Activated CD4-positive, alpha-beta memory T cell treated with anti-CD3 and anti-CD28 coated beads for 36 hours (primary cell): ENCODE measurements around the gene SURF2. TPM values are rescaled to one million over a fixed set of nuclear protein-coding genes. Genes with fewer than 3 reads are reported as not detected.
"Not testable (repeated sequence)": the region's sequence is repeated elsewhere in the genome, so short reads cannot be mapped to it uniquely, and the experiment has no call there.

Source experiments
- CTCF ChIA-PET: fragments of 350-600 bp; sonication (Branson Sonifier 250); formaldehyde crosslinking; loops from one replicate; lab custom pipeline; 2021; ENCODE audit warnings: antibody characterized with exemption, inconsistent platforms; lab: Charles Lee
- POLR2A ChIA-PET: fragments of 350-600 bp; sonication (Branson Sonifier 250); formaldehyde crosslinking; loops from one replicate; lab custom pipeline; 2021; ENCODE audit warnings: antibody characterized with exemption; lab: Charles Lee
- DNase-seq: peaks from one replicate; pipeline ENCODE4 v3.0.0-alpha.2; 2020
- H3K27ac Mint-ChIP-seq: one replicate; pipeline ENCODE4 v1.8.0; 2021; ENCODE audit warnings: mixed read lengths
- H3K27me3 Mint-ChIP-seq: one replicate; pipeline ENCODE4 v1.8.0; 2021; ENCODE audit warnings: mixed read lengths
- H3K36me3 Mint-ChIP-seq: one replicate; pipeline ENCODE4 v1.8.0; 2021; ENCODE audit warnings: mixed read lengths
- H3K4me1 Mint-ChIP-seq: one replicate; pipeline ENCODE4 v1.8.0; 2021; ENCODE audit warnings: low read depth, mixed read lengths
- H3K4me3 Mint-ChIP-seq: one replicate; pipeline ENCODE4 v1.8.0; 2021; ENCODE audit warnings: mild to moderate bottlenecking, mixed read lengths
- H3K9me3 Mint-ChIP-seq: one replicate; pipeline ENCODE4 v1.8.0; 2021; ENCODE audit warnings: mixed read lengths
- intact Hi-C: fragments of 100-400 bp; cut with micrococcal nuclease; formaldehyde crosslinking; loops from one replicate; pipeline ENCODE4 v1.15.1; 2023
- total RNA-seq, 2 experiments: library from RNA; stranded (reverse); gene quantifications; one replicate each; pipeline ENCODE4 v1.2.3, GENCODE V29; 2021

The SURF2 gene
- total RNA-seq = 10 to 100 TPM; 12.5 to 15.5 TPM

DNA sequence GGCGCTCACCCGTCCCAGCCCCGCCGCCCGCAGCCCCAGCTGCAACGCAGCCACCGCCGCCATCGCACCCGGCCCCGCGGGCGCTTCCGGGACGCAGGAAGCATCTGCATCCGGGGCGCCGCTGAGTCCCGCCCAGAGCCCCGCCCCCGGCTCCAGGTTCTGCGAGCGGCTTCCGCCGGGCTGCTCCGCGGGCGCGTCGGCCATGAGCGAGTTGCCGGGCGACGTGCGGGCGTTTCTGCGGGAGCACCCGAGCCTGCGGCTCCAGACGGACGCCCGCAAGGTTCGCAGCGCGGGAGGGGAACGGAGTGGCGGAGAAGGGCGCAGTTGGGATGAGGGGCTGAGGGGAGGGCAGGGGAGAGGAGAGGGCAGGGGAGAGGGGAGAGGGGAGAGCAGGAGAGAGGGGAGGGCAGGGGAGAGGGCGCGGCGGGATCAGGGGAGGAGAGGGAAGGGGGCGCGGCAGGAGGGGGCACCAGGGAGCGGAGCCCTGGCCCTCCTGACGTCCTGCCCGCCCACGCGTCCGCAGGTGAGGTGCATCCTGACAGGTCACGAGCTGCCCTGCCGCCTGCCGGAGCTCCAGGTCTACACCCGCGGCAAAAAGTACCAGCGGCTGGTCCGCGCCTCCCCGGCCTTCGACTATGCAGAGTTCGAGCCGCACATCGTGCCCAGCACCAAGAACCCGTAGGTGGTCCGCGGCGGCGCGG, at the start of gene SURF2, which contains the start of gene SURF1:
TSS of gene SURF2 (plus strand) at position 160 of the 701 bp plus-strand sequence. CDS start at position 203, 43 bp downstream.
TSS of gene SURF1 (minus strand) at position 97 of the 701 bp plus-strand sequence. CDS start at position 63, 34 bp downstream.
- intact Hi-C loops = loop anchor here (1.0 to 10.0 kb wide), 4 partner anchors 8 to 128 kb away; partner anchors contain the start of genes MED22 and RPL7A
- peaks cover 53% of the 10 kb centered on the region for H3K4me1 Mint-ChIP-seq

DNA sequence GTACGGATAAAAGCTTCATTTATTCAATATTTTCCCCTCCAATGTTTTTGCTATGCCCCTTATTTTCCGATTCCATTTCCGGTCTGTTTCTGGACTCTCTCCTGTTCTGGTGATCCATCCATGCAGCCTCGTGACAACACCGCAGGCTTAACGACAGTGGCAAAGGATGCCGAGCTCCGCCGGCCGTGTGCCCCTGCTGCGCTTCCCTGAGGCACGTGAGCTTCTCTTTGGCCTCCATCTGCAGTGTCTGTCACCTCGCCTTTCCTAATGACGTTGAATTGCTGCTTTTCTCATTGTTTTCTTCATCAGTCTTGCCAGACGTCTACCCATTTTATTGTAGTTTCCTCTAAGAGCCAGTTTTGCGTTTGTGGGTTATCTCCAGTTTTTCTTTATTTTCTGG, 49.0 kb upstream of the SURF2 start:
- H3K4me1 Mint-ChIP-seq = no peaks in the 10 kb centered on the region
- intact Hi-C loops = no loop called here
- ChIA-PET POLR2A (no interaction called here), CTCF (no interaction called here)
- no peaks in the 10 kb centered on the region for H3K9me3 Mint-ChIP-seq
- no peaks in the 10 kb centered on the region for H3K36me3 Mint-ChIP-seq
- peaks cover 11% of the 10 kb centered on the region for H3K27me3 Mint-ChIP-seq
- H3K27ac Mint-ChIP-seq = no peak overlapping the region
- H3K4me3 Mint-ChIP-seq = no peak overlapping the region
- no peak for DNase-seq

More for the DNA sequence above, at the start of gene SURF2, which contains the start of gene SURF1:
- POLR2A ChIA-PET = interaction anchor here (2.6 to 14.0 kb wide), 2 partner anchors 8 to 12 kb away, joined by 21 to 381 read pairs; partner anchors contain the start of genes MED22 and RPL7A
- peaks cover 29% of the 10 kb centered on the region for H3K36me3 Mint-ChIP-seq
- peak within 1 kb of the TSS; percentile 84 for H3K4me3 Mint-ChIP-seq
- CTCF ChIA-PET = interaction anchor here (0.9 to 7.6 kb wide), 6 partner anchors 10 to 48 kb away, joined by 3 to 69 read pairs (median 3); no protein-coding TSS in a partner anchor
- no peaks in the 10 kb centered on the region for H3K27me3 Mint-ChIP-seq
- H3K27ac Mint-ChIP-seq = peak within 1 kb of the TSS; percentile 81
- no peaks in the 10 kb centered on the region for H3K9me3 Mint-ChIP-seq
- DNase-seq = peak; percentile 93

DNA sequence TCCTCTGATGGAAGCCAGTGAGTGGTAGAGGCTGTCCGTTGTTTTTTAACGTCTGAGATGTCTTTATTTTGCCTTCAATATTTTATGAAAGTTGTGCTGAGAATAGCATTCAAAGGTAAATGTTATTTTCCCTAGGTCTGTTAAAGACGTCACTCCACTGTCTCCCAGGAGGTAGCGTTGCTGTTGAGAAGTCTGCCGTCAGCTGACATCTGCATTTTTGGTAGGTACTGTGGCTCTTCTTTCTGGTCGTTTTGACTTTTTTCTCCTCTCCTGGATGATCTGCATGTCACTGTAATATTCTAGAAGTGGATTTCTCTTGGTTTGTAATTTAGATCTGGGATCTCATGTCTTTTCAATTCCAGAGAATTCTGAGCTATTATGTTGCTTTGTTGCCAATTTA, 46.7 kb upstream of the SURF2 start:
- Mint-ChIP-seq H3K27ac (no peak overlapping the region), H3K9me3 (no peaks in the 10 kb centered on the region), H3K36me3 (no peaks in the 10 kb centered on the region), H3K4me1 (no peaks in the 10 kb centered on the region), H3K4me3 (no peak overlapping the region), H3K27me3 (peaks cover 11% of the 10 kb centered on the region)
- ChIA-PET CTCF (no interaction called here), POLR2A (no interaction called here)
- intact Hi-C loops = no loop called here
- no peak for DNase-seq

DNA sequence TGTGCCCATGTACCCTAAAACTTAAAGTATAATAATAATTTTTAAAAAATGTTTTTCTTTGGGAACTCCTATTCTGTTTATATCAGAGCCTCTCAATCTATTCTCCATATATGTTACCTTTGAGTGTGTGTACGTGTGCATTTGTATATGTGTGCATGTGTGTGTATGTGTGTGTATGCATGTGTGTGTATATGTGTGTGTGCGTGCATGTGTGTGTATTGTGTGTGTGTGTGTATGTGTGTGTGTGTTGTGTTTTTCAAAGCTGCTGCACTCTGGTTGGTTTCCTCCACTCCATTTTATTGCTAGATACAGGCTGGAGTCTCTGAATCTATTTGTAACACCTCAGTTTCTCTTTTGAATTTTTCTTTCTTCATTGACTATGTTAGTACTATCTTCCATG, 40.4 kb upstream of the SURF2 start:
- H3K4me1 Mint-ChIP-seq = no peaks in the 10 kb centered on the region
- POLR2A ChIA-PET = no interaction called here
- no peak overlapping the region for H3K27ac Mint-ChIP-seq
- no peak for DNase-seq
- no peaks in the 10 kb centered on the region for H3K36me3 Mint-ChIP-seq
- no peaks in the 10 kb centered on the region for H3K9me3 Mint-ChIP-seq
- intact Hi-C loops = no loop called here
- no peak overlapping the region for H3K4me3 Mint-ChIP-seq
- H3K27me3 Mint-ChIP-seq = peaks cover 2% of the 10 kb centered on the region
- CTCF ChIA-PET = no interaction called here

DNA sequence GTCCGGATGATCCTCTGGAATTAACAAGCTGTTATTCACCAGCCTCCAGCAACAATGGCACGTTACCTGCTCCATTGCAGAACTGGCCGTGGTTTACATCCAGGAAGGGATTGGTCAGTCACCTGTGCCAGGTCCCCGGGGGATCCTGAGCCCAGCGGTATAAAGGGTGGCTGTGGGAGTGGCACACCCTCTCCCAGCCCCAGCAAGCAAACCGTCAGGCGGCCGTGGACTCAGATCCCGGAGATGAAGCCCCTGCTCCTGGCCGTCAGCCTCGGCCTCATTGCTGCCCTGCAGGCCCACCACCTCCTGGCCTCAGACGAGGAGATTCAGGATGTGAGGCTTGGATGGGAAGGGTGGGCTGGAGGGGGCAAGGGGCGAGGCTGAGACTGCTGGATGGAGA, 38.8 kb upstream of the SURF2 start:
- H3K27me3 Mint-ChIP-seq, H3K36me3 Mint-ChIP-seq: not testable (repeated sequence)

DNA sequence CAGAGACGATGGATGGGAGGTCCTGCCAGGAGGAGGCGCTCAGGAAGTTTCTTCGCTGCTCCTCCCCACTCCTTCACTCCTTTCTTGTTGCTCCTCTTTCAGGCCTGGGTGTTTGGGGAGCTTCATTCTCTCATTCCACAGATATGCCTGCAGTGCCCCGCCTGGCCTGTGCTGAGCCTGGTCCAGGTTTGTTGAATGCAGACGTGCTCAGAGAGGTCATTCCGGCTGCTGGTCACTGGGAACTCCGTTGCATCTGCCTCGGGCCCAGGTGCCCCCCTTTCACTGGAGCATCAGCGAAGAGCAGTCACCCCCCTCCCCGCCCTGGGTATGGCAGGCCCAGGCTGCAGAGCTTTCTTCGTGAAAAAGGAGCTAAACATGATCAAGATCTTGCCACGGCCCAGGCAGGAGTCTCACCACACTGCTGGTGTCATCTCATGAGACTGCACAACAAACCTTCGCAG, 35.9 kb upstream of the SURF2 start:
- Mint-ChIP-seq H3K27me3 (peaks cover 5% of the 10 kb centered on the region), H3K27ac (no peak overlapping the region), H3K36me3 (no peaks in the 10 kb centered on the region), H3K9me3 (no peaks in the 10 kb centered on the region), H3K4me3 (no peak overlapping the region), H3K4me1 (no peaks in the 10 kb centered on the region)
- CTCF ChIA-PET = interaction anchor here (0.8 kb wide), 1 partner anchor 9 kb away, joined by 5 read pairs; no protein-coding TSS in a partner anchor
- intact Hi-C loops = no loop called here
- POLR2A ChIA-PET = no interaction called here
- DNase-seq = no peak

More for the DNA sequence above, 38.8 kb upstream of the SURF2 start:
- H3K27ac Mint-ChIP-seq, H3K4me3 Mint-ChIP-seq, H3K9me3 Mint-ChIP-seq, H3K4me1 Mint-ChIP-seq, DNase-seq, POLR2A ChIA-PET, CTCF ChIA-PET, intact Hi-C loops: not testable (repeated sequence)

DNA sequence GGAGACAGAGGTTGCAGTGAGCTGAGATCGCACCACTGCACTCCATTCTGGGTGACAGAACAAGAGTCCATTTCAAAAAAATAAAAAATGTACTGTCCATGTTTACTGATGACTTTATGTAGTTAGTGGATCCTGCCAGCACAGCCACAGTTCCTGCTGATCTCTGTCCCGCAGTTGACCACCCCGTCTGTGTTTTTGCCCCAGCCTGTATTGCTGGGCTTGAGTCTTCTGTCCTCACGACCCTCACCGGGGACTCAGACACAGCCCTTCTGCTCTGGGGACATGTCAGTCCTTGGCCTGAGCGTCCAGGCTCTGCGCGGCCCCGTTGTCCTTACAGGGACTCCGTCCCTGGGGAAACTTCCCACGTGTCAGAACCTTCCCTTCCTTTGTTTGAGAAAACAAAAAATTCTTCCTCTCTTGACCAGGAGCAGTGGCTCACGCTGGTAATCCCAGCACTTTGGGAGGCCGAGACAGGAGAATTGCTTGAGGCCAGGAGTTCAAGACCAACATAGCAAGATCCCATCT, 34.9 kb upstream of the SURF2 start:
- ChIA-PET CTCF (no interaction called here), POLR2A (no interaction called here)
- no peak overlapping the region for H3K4me3 Mint-ChIP-seq
- H3K36me3 Mint-ChIP-seq = no peaks in the 10 kb centered on the region
- H3K4me1 Mint-ChIP-seq = no peaks in the 10 kb centered on the region
- no peaks in the 10 kb centered on the region for H3K9me3 Mint-ChIP-seq
- no peak overlapping the region for H3K27ac Mint-ChIP-seq
- peaks cover 3% of the 10 kb centered on the region for H3K27me3 Mint-ChIP-seq
- intact Hi-C loops = no loop called here
- DNase-seq = no peak

DNA sequence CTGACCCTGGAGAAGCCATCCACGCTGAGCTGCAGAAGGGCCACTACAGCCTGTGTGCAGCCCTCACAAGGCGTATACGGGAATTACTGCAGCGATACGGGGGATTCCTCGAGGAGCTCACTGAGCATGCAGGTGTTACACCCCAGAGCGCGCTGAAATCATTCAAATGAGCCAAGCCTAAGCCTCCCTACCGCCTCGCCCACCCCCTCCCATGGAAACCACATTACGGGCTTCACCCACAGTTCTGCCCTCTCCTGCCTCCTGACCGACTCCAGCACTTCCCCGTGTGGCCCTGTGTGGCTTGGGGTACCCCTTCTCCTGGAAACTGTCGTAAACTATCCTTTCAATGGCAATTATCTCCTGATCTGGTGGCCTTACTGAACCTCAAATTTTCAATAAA, 33.6 kb upstream of the SURF2 start:
- CTCF ChIA-PET = interaction anchor here (0.7 kb wide), 1 partner anchor 24 kb away, joined by 3 read pairs; no protein-coding TSS in a partner anchor
- DNase-seq = no peak
- Mint-ChIP-seq H3K4me3 (no peak overlapping the region), H3K4me1 (no peaks in the 10 kb centered on the region), H3K27ac (no peak overlapping the region), H3K27me3 (peaks cover 3% of the 10 kb centered on the region), H3K9me3 (no peaks in the 10 kb centered on the region), H3K36me3 (no peaks in the 10 kb centered on the region)
- intact Hi-C loops = no loop called here
- POLR2A ChIA-PET = no interaction called here

DNA sequence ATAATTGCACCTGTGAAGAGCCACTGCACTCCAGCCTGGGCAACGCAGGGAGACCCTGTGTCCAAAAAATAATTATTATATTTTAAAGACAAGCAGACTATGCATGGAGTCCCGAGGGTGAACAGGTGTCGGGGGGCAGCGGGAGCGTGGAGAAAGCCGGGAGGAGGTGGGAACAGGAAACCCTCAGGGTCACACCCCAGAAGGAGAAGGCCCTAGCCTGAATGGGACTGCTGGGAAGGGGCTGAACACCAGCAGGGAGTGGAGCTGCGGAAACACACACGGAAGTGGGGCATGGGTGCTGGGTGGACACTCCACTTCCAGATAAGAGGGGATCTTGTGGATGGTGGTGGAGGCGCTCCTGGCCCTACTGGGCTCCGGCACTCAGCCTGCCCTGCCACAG, 33.1 kb upstream of the SURF2 start:
- intact Hi-C loops = no loop called here
- ChIA-PET CTCF (no interaction called here), POLR2A (no interaction called here)
- Mint-ChIP-seq H3K9me3 (no peaks in the 10 kb centered on the region), H3K36me3 (no peaks in the 10 kb centered on the region), H3K27ac (no peak overlapping the region), H3K4me1 (no peaks in the 10 kb centered on the region), H3K27me3 (peaks cover 3% of the 10 kb centered on the region), H3K4me3 (no peak overlapping the region)
- no peak for DNase-seq

DNA sequence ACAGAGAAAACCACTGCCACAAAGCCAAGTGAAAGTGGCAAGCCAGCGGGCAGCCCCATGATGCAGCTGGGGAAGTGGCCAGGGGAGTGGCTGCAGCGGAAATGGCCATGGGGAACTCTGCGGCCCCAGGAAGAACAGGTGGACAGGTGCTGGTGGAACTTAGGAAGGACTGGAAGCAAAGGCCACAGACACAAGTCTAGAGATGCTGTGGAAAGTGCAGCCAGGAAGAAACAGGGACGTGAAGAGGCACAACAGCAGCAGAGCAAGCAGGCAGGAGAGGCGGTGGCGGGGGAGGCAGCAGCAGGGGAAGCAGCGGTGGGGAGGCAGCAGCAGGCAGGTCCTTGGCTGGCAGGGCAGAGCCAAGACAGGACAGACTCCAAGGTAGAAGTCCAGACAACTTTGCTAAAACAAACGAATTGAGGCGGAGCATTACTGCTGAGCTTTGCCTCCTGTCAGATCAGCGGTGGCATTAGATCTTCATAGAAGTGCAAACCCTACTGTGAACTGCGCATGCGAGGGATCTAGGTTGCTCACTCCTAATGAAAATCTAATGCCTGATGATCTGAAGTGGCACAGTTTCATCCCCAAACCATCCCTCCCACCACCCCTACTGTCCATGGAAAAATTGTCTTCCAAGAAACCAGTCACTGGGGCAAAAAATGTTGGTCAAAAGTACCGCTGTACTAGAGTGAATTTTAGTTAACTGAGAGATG, 32.2 kb upstream of the SURF2 start:
- Mint-ChIP-seq H3K4me3 (no peak overlapping the region), H3K4me1 (peaks cover 3% of the 10 kb centered on the region), H3K36me3 (peaks cover 1% of the 10 kb centered on the region), H3K27ac (no peak overlapping the region), H3K27me3 (peaks cover 3% of the 10 kb centered on the region), H3K9me3 (no peaks in the 10 kb centered on the region)
- ChIA-PET POLR2A (no interaction called here), CTCF (no interaction called here)
- DNase-seq = no peak
- intact Hi-C loops = no loop called here

DNA sequence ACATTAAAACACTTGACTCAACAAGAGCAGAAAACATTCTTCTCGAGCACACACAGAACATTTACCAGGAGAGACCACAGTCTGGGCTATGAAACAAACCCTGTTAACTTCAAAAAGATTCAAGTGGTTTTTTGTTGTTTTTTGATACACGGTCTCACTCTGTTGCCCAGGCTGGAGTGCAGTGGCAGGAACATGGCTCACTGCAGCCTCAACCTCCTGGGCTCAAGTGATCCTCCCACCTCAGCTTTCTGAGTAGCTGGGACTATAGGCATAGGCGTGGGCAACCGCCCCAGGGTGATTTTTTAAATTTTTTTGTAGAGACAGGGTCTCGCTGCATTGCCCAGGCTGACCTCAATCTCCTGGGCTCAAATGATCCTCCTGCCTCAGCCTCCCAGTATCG, 29.3 kb upstream of the SURF2 start:
- POLR2A ChIA-PET, H3K9me3 Mint-ChIP-seq, H3K27ac Mint-ChIP-seq, DNase-seq, H3K4me1 Mint-ChIP-seq, H3K4me3 Mint-ChIP-seq, H3K27me3 Mint-ChIP-seq: not testable (repeated sequence)
- peaks cover 12% of the 10 kb centered on the region for H3K36me3 Mint-ChIP-seq
- CTCF ChIA-PET = interaction anchor here (2.8 kb wide), 1 partner anchor 88 kb away, joined by 9 read pairs; no protein-coding TSS in a partner anchor
- intact Hi-C loops = loop anchor here (5.0 kb wide), 1 partner anchor 90 kb away; no protein-coding TSS in a partner anchor
